ENCODE results near the gene SHISAL1.

GRCh38 chr22:44266796-44267760, 45.7 kb downstream of the SHISAL1 start:
- TF ChIP-seq CREB5 (CRISPR knock-in tag; IDR thresholded peaks at IDR 0.05; ENCODE audit: low read depth) = no peak
- no peak for TF ChIP-seq RARB (CRISPR knock-in tag; IDR thresholded peaks at IDR 0.05)
- no peak for TF ChIP-seq ZFP3 (CRISPR knock-in tag; IDR thresholded peaks at IDR 0.05)
- TF ChIP-seq OSR1 (CRISPR knock-in tag; IDR thresholded peaks at IDR 0.05) = no peak
- no peak for TF ChIP-seq TCF4 (CRISPR knock-in tag; IDR thresholded peaks at IDR 0.05; ENCODE audit: borderline replicate concordance)
- TF ChIP-seq PATZ1 (CRISPR knock-in tag; IDR thresholded peaks at IDR 0.05; ENCODE audit: borderline replicate concordance) = no peak
- TF ChIP-seq ZC3H10 (CRISPR knock-in tag; IDR thresholded peaks at IDR 0.05) = no peak
- no peak for TF ChIP-seq SNAI2 (CRISPR knock-in tag; IDR thresholded peaks at IDR 0.05)
- no peak for TF ChIP-seq PPARA (CRISPR knock-in tag; IDR thresholded peaks at IDR 0.05; ENCODE audit: borderline replicate concordance)
- TF ChIP-seq ISL1 (CRISPR knock-in tag; IDR thresholded peaks at IDR 0.05) = no peak
- no peak for TF ChIP-seq ZFP30 (CRISPR knock-in tag; IDR thresholded peaks at IDR 0.05)
